ENCODE measurements around the gene FBXO21. TPM values are rescaled to one million over a fixed set of nuclear protein-coding genes. Genes with fewer than 3 reads are reported as not detected.

FBXO21 gene
- total and polyA plus RNA-seq, 9 donors, result 47.8 to 287 (median 116) TPM

GRCh38 chr12:117125767-117126166, 64.5 kb downstream of the FBXO21 start:
- Histone ChIP-seq H3K27me3 (no peaks in the 10 kb centered on the region), H3K36me3 (no peaks in the 10 kb centered on the region), H3K27ac (no peak overlapping the region), H3K9me3 (no peaks in the 10 kb centered on the region), H3K4me3 (no peak overlapping the region), H3K4me1 (ENCODE audit: insufficient read depth) (no peaks in the 10 kb centered on the region)
- WGBS, 3 donors, result 86 to 94% (median 87%) methylated on average over 7 of the region's 7 CpGs
- intact Hi-C loops (cut with DNase I), result no loop called here
- TF ChIP-seq EP300 (IDR thresholded peaks at IDR 0.05), result no peak
- TF ChIP-seq POLR2A (IDR thresholded peaks at IDR 0.05), result no peak
- TF ChIP-seq CTCF (IDR thresholded peaks at IDR 0.05), result no peak
- no peak for DNase-seq

- Histone ChIP-seq H3K36me3 (no peaks in the 10 kb centered on the region), H3K4me3 (no peak overlapping the region), H3K27ac (no peak overlapping the region), H3K27me3 (no peaks in the 10 kb centered on the region), H3K9me3 (no peaks in the 10 kb centered on the region), H3K4me1 (ENCODE audit: insufficient read depth) (no peaks in the 10 kb centered on the region)
- intact Hi-C loops (cut with DNase I), result no loop called here
- WGBS, 3 donors, result 51 to 63% (median 53%) methylated on average over 6 of the region's 6 CpGs
- TF ChIP-seq CTCF (IDR thresholded peaks at IDR 0.05) (no peak), POLR2A (IDR thresholded peaks at IDR 0.05) (no peak), EP300 (IDR thresholded peaks at IDR 0.05) (no peak)
- DNase-seq, result no peak
Observed at GRCh38 chr12:117125272-117125613, 65.0 kb downstream of the FBXO21 start.

- 77 to 80% (median 79%) methylated on average over 8 of the region's 8 CpGs for WGBS, 3 donors
- no peak for TF ChIP-seq EP300 (IDR thresholded peaks at IDR 0.05)
- no peak for TF ChIP-seq CTCF (IDR thresholded peaks at IDR 0.05)
- no peak for TF ChIP-seq POLR2A (IDR thresholded peaks at IDR 0.05)
- Histone ChIP-seq H3K27ac (no peak overlapping the region), H3K36me3 (no peaks in the 10 kb centered on the region), H3K4me1 (ENCODE audit: insufficient read depth) (no peaks in the 10 kb centered on the region), H3K27me3 (no peaks in the 10 kb centered on the region), H3K4me3 (no peak overlapping the region), H3K9me3 (no peaks in the 10 kb centered on the region)
- intact Hi-C loops (cut with DNase I), result loop anchor here in 1 of 4 donors (5.0 kb wide), 1 partner anchor 97 kb away; no protein-coding TSS in a partner anchor
- DNase-seq, result no peak
Observed at GRCh38 chr12:117124421-117125271, 65.6 kb downstream of the FBXO21 start.

GRCh38 chr12:117121441-117121840, 68.8 kb downstream of the FBXO21 start:
- TF ChIP-seq EP300 (IDR thresholded peaks at IDR 0.05), result no peak
- TF ChIP-seq CTCF (IDR thresholded peaks at IDR 0.05), result no peak
- TF ChIP-seq POLR2A (IDR thresholded peaks at IDR 0.05), result no peak
- Histone ChIP-seq H3K27me3 (no peaks in the 10 kb centered on the region), H3K4me1 (ENCODE audit: insufficient read depth) (no peaks in the 10 kb centered on the region), H3K27ac (no peak overlapping the region), H3K36me3 (no peaks in the 10 kb centered on the region), H3K4me3 (no peak overlapping the region), H3K9me3 (no peaks in the 10 kb centered on the region)
- no peak for DNase-seq
- intact Hi-C loops (cut with DNase I), result loop anchor here in 1 of 4 donors (5.0 kb wide), 1 partner anchor 94 kb away; no protein-coding TSS in a partner anchor
- 38 to 50% (median 40%) methylated on average over 3 of the region's 3 CpGs for WGBS, 3 donors
